Fibroblast of lung (primary cell): ENCODE results near the gene TSC22D1. TPM values are rescaled to one million over a fixed set of nuclear protein-coding genes. Genes with fewer than 3 reads are reported as not detected.

Experiments used
- DNase-seq, 2 donors: peaks; one replicate each; pipeline versions ENCODE4 v3.0.0 to v3.0.0-alpha.2; 2010; ENCODE audit warnings: low read depth in 2 of 2
- H2AFZ ChIP-seq: 2 replicates; pipeline ENCODE4 v1.5.1; 2012; ENCODE audit warnings: low read length, control low read depth, inconsistent platforms
- H3K27ac ChIP-seq: 2 replicates; pipeline ENCODE4 v1.5.1; 2011; ENCODE audit warnings: low read length, control low read depth; ENCODE audit not compliant: insufficient read depth
- H3K27me3 ChIP-seq: 2 replicates; pipeline ENCODE4 v1.5.1; 2011; ENCODE audit warnings: mild to moderate bottlenecking, low read length; ENCODE audit not compliant: control insufficient read depth, insufficient read depth
- H3K36me3 ChIP-seq: 2 replicates; pipeline ENCODE4 v1.5.1; 2011; ENCODE audit warnings: low read length; ENCODE audit not compliant: control insufficient read depth, insufficient read depth
- H3K4me1 ChIP-seq: 2 replicates; pipeline ENCODE4 v1.5.1; 2011; ENCODE audit warnings: low read length; ENCODE audit not compliant: control insufficient read depth, insufficient read depth; ENCODE audit errors: extremely low read depth
- H3K4me2 ChIP-seq: 2 replicates; pipeline ENCODE4 v1.5.1; 2011; ENCODE audit warnings: low read length, control low read depth; ENCODE audit not compliant: insufficient read depth; ENCODE audit errors: extremely low read depth
- H3K4me3 ChIP-seq, 4 experiments: fragments of 200-600 bp in 1 of 4; sonication (generic) in 1 of 4; replicated peaks in 1 of 4; 2 replicates each; pipeline ENCODE4 v1.5.1; 2011 to 2016; ENCODE audit warnings: low read length in 4 of 4, low read depth in 3 of 4, mild to moderate bottlenecking in 3 of 4, control low read depth in 2 of 4, inconsistent platforms in 1 of 4, mixed read lengths in 1 of 4; ENCODE audit not compliant: insufficient read depth in 1 of 4; ENCODE audit errors: control extremely low read depth in 1 of 4
- H3K79me2 ChIP-seq: 2 replicates; pipeline ENCODE4 v1.5.1; 2012; ENCODE audit warnings: mild to moderate bottlenecking, low read length, inconsistent platforms; ENCODE audit not compliant: control insufficient read depth, insufficient read depth
- H3K9ac ChIP-seq: 2 replicates; pipeline ENCODE4 v1.5.1; 2011; ENCODE audit warnings: mild to moderate bottlenecking, low read length, control low read depth; ENCODE audit not compliant: insufficient read depth
- H3K9me3 ChIP-seq: 2 replicates; pipeline ENCODE4 v1.5.1; 2012; ENCODE audit warnings: low read depth, low read length; ENCODE audit not compliant: control insufficient read depth, insufficient read depth
- H4K20me1 ChIP-seq: 2 replicates; pipeline ENCODE4 v1.5.1; 2011; ENCODE audit warnings: low read length; ENCODE audit not compliant: control insufficient read depth, insufficient read depth; ENCODE audit errors: extremely low read depth
- EZH2 ChIP-seq: IDR thresholded peaks from 2 replicates; pipeline ENCODE4 v1.5.1; 2012; ENCODE audit warnings: low read length, control low read depth, mild to moderate bottlenecking; ENCODE audit errors: missing control alignments
- polyA plus RNA-seq, 2 donors: library from polyadenylated mRNA; depleted of rRNA in 1 of 2; stranded (reverse) in 1 of 2; unstranded in 1 of 2; fragments of >200 nt; gene quantifications; 2 replicates each; pipeline ENCODE4 v1.2.1, GENCODE V29; 2011 to 2012; ENCODE audit warnings: missing spikeins in 1 of 2
- total RNA-seq: library from RNA; depleted of rRNA; stranded (reverse); fragments of >200 nt; gene quantifications from 2 replicates; pipeline ENCODE4 v1.2.1, GENCODE V29; 2014
- TF ChIP-seq, protein P1 (sequence below), 2 donors: IDR thresholded peaks in 1 of 2; conservative IDR thresholded peaks in 1 of 2; 1 replicate in 1 of 2; 2 replicates in 1 of 2; pipeline ENCODE4 v1.5.1; 2011 to 2012; ENCODE audit warnings: low read length in 2 of 2, control low read depth in 1 of 2, inconsistent platforms in 1 of 2, low read depth in 1 of 2, mild to moderate bottlenecking in 1 of 2

The TSC22D1 gene
- total and polyA plus RNA-seq, 2 donors (not counting 1 experiment from before 2014, with no cell fraction given): 80.4 to 97.6 TPM

DNA sequence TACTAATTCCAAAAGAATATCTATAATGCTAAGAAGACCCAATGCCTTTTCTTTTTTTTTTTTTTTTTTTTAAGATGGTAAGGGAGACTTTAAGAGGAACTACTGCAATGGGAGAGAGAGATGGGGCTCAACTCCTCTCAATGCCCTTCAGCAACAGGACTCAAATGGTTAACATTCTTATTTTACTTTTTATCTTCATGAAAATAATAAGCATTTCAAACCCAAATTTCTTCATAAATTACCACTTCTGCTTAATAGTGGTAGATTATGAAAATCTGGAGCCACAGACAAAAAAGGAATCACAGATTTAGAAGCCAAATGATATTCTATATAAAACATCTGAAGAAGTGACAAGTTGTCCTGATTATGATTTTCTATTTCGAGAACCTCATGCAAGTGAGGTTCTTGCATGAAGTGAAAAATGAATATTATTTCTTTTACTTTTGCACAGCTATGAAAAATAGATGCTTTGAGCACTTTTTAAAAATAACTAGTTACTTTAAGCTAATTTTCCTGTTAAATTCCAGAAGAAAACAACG is 128.3 kb downstream of the TSC22D1 start:
- Histone ChIP-seq H2AFZ (no peak overlapping the region), H3K79me2 (no peaks in the 10 kb centered on the region), H3K4me1 (peaks cover 2% of the 10 kb centered on the region), H3K4me3 (no peak overlapping the region), H3K9me3 (no peaks in the 10 kb centered on the region), H3K9ac (no peak overlapping the region), H3K4me2 (no peak overlapping the region), H3K36me3 (no peaks in the 10 kb centered on the region), H3K27ac (no peak overlapping the region), H4K20me1 (no peaks in the 10 kb centered on the region), H3K27me3 (no peaks in the 10 kb centered on the region)
- TF ChIP-seq, protein P1, sequence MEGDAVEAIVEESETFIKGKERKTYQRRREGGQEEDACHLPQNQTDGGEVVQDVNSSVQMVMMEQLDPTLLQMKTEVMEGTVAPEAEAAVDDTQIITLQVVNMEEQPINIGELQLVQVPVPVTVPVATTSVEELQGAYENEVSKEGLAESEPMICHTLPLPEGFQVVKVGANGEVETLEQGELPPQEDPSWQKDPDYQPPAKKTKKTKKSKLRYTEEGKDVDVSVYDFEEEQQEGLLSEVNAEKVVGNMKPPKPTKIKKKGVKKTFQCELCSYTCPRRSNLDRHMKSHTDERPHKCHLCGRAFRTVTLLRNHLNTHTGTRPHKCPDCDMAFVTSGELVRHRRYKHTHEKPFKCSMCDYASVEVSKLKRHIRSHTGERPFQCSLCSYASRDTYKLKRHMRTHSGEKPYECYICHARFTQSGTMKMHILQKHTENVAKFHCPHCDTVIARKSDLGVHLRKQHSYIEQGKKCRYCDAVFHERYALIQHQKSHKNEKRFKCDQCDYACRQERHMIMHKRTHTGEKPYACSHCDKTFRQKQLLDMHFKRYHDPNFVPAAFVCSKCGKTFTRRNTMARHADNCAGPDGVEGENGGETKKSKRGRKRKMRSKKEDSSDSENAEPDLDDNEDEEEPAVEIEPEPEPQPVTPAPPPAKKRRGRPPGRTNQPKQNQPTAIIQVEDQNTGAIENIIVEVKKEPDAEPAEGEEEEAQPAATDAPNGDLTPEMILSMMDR (conservative IDR thresholded peaks at IDR 0.05 in 1 of 2, IDR thresholded peaks at IDR 0.05 in 1 of 2; ENCODE audit: low read depth in 1 of 2, low read length in 2 of 2): no peak
- no peak for TF ChIP-seq EZH2
- DNase-seq: no peak

DNA sequence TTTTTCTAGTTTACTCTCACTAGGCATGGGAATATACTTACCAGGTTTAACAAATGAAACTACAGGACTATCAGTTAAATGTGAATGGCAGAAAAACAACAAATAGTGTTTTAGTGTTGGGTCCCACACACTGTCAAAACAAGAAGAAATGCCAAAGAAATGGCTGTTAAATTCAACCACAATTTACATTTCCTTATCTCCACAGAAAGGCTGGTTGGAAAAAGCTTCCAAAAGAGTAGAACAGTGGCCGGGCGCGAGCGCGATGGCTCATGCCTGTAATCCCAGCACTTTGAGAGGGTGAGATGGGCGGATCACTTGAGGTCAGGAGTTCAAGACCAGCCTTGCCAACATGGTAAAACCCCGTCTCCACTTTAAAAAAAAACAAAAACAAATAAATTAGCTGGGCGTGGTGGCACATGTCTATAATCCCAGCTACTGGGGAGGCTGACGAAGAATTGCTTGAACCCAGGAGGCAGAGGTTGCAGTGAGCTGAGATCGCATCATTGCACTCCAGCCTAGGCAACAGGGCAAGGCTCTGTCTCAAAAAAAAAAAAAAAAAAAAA is 136.0 kb downstream of the TSC22D1 start:
- no peaks in the 10 kb centered on the region for H3K27me3 ChIP-seq
- DNase-seq: peak; percentile 24 to 52
- no peak overlapping the region for H3K4me3 ChIP-seq
- H3K9ac ChIP-seq: no peak overlapping the region
- peaks cover 10% of the 10 kb centered on the region for H3K79me2 ChIP-seq
- no peak overlapping the region for H3K4me2 ChIP-seq
- H3K9me3 ChIP-seq: no peaks in the 10 kb centered on the region
- no peak overlapping the region for H2AFZ ChIP-seq
- no peaks in the 10 kb centered on the region for H4K20me1 ChIP-seq
- H3K4me1 ChIP-seq: peaks cover 4% of the 10 kb centered on the region
- no peaks in the 10 kb centered on the region for H3K36me3 ChIP-seq
- TF ChIP-seq, protein P1 (conservative IDR thresholded peaks at IDR 0.05 in 1 of 2, IDR thresholded peaks at IDR 0.05 in 1 of 2; ENCODE audit: low read depth in 1 of 2, low read length in 2 of 2): no peak
- TF ChIP-seq EZH2: no peak
- no peak overlapping the region for H3K27ac ChIP-seq

DNA sequence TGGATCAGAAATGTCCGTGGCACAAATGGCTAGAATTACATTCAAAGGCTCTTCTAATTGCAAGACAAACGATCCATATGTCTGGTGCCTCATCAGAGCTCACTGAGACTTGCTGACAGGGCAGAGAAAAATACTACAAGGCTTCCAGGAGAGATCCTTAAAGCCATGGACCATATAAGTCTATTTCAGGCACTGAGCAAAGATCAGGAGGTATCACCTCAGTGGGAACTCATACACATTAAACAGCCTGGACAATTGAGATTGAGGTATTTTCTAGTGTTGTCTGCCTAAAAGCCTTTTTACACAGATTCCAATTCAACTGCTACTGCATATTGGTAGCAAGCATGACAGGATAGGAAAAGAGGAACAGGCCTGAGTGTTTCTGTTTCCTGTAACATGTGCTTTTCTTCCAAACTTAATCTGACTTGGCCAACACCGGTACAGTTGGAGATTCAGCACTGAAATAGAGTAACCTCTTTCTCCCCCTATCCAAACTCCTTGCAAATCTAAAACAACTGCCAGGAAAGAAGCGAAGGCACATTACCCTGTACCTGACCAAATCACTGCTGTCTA is 136.6 kb downstream of the TSC22D1 start:
- H4K20me1 ChIP-seq: no peaks in the 10 kb centered on the region
- no peak overlapping the region for H3K4me2 ChIP-seq
- no peaks in the 10 kb centered on the region for H3K9me3 ChIP-seq
- TF ChIP-seq, protein P1 (conservative IDR thresholded peaks at IDR 0.05 in 1 of 2, IDR thresholded peaks at IDR 0.05 in 1 of 2; ENCODE audit: low read depth in 1 of 2, low read length in 2 of 2): no peak
- TF ChIP-seq EZH2: no peak
- no peaks in the 10 kb centered on the region for H3K36me3 ChIP-seq
- no peak overlapping the region for H3K27ac ChIP-seq
- H3K9ac ChIP-seq: no peak overlapping the region
- H3K4me3 ChIP-seq: no peak overlapping the region
- no peak overlapping the region for H2AFZ ChIP-seq
- H3K79me2 ChIP-seq: peaks cover 10% of the 10 kb centered on the region
- DNase-seq: no peak
- peaks cover 4% of the 10 kb centered on the region for H3K4me1 ChIP-seq
- H3K27me3 ChIP-seq: no peaks in the 10 kb centered on the region
